SK-MEL-5 (cell line): ENCODE results near the gene ASB1. TPM values are rescaled to one million over a fixed set of nuclear protein-coding genes. Genes with fewer than 3 reads are reported as not detected.

ENCODE experiments used
- DNase-seq: peaks from one replicate; pipeline ENCODE4 v3.0.0-alpha.2; 2016; ENCODE audit warnings: low read depth, low spot score
- in situ Hi-C: cut with HindIII; loops from 2 replicates; pipeline ENCODE4 v1.10.0; 2016; ENCODE audit warnings: low sequenced_read_pairs, high pct_unique_total_duplicates, low pct_unique_long_range_greater_than_20kb
- small RNA-seq, 2 experiments: library from RNA; depleted of rRNA; stranded (forward); fragments of <200 nt; gene quantifications; one replicate each; pipeline ENCODE3, GENCODE V24; 2014
- total RNA-seq: library from RNA; depleted of rRNA; stranded (reverse); fragments of >200 nt; shearing (Covaris generic); gene quantifications from 2 replicates; pipeline ENCODE4 v1.2.3, GENCODE V29; 2014; rRNA removed

The ASB1 gene
- total RNA-seq, 1 experiment from 2014 or later: 21.3 TPM

- in situ Hi-C loops: no loop called here
- no peak for DNase-seq
These were observed 70.3 kb downstream of the ASB1 start for GRCh38 chr2:238496756-238497609.

GRCh38 chr2:238497610-238498005 is 70.9 kb downstream of the ASB1 start:
- DNase-seq: no peak
- in situ Hi-C loops: no loop called here

GRCh38 chr2:238498188-238498587 is 71.5 kb downstream of the ASB1 start:
- in situ Hi-C loops: no loop called here
- no peak for DNase-seq

GRCh38 chr2:238498691-238499295 is 72.1 kb downstream of the ASB1 start:
- in situ Hi-C loops: no loop called here
- no peak for DNase-seq

- in situ Hi-C loops: no loop called here
- peak; percentile 5 for DNase-seq
These were observed 73.2 kb downstream of the ASB1 start for GRCh38 chr2:238499731-238500580.

- in situ Hi-C loops: no loop called here
- DNase-seq: no peak
These were observed 74.6 kb downstream of the ASB1 start for GRCh38 chr2:238501311-238501710.

Small RNA genes within 50 kb of the gene (small RNA-seq; reads per million reads assigned to genes)
- 0 reads per million in 2 experiments for gene RNU6-234P

Other genes starting within 250 kb of the ASB1 start
- gene ILKAP, start 223.2 kb upstream of the ASB1 start, total RNA-seq: 35.8 and 36.9 TPM in 2 replicates
- 157 and 191 TPM in 2 replicates for gene HES6, start 186.9 kb upstream of the ASB1 start, total RNA-seq
- 1.8 and 2.2 TPM in 2 replicates for gene PER2, start 138.3 kb upstream of the ASB1 start, total RNA-seq
- gene TRAF3IP1, start 106.4 kb upstream of the ASB1 start, total RNA-seq: 6.3 and 6.4 TPM in 2 replicates